Transverse colon (tissue), 3 donors: ENCODE data around the gene TM9SF1.

Source experiments
- EP300 ChIP-seq: sonication (generic); formaldehyde crosslinking; IDR thresholded peaks from one replicate; pipeline ENCODE4 v1.6.1; 2017; ENCODE audit warnings: antibody characterized with exemption, low read depth
- POLR2AphosphoS5 ChIP-seq, 3 donors: sonication (generic); formaldehyde crosslinking; IDR thresholded peaks; one replicate each; pipeline ENCODE4 v1.6.1; 2016; ENCODE audit warnings: antibody characterized with exemption in 3 of 3

DNA sequence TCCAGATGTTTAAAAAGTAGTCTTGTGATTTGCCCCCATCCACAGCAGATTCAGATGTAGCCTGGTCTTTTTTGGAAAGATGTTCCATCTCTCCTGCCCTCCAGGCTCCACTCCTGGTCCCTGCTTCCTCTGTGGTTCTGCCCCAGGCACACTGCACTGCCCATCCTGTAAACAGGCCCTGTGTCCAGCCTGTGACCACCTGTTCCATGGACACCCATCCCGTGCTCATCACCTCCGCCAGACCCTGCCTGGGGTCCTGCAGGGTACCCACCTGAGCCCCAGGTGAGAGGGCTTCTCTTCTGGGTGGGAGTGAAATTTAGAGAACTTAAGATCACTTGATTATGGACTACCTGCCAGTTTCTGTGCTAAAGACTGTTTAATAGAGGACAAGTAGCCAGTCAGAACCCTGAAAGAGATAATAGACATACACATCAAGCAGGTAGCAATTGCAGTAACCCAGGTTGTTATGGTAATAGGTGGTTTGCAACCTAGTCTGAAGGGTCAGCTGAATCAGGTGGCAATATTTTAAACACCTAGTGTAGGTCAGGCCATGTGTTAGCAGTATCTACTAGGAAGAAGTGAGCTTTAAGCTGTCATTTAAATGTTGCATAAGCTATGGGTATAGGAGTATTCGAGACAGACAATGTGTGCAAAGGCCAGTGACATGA, 45.8 kb downstream of the TM9SF1 start:
- TF ChIP-seq POLR2AphosphoS5 (IDR thresholded peaks at IDR 0.05) (no peak), EP300 (no peak)
